SJCRH30 (cell line): ENCODE results near the gene CDC42BPA. TPM values are rescaled to one million over a fixed set of nuclear protein-coding genes. Genes with fewer than 3 reads are reported as not detected.

Experiments used
- DNase-seq, 2 experiments: peaks; one replicate each; pipeline ENCODE4 v3.0.0-alpha.2; 2015 to 2020
- H3K27ac ChIP-seq: fragments of 250-450 bp; sonication (Bioruptor Pico); 2 replicates; pipeline ENCODE4 v1.5.1; 2020; ENCODE audit warnings: mild to moderate bottlenecking, moderate library complexity
- H3K27me3 ChIP-seq: fragments of 250-450 bp; sonication (Bioruptor Pico); 2 replicates; pipeline ENCODE4 v1.5.1; 2020; ENCODE audit warnings: mild to moderate bottlenecking, moderate library complexity
- H3K36me3 ChIP-seq: fragments of 250-450 bp; sonication (Bioruptor Pico); 2 replicates; pipeline ENCODE4 v1.5.1; 2020; ENCODE audit warnings: mild to moderate bottlenecking, moderate library complexity
- H3K4me1 ChIP-seq: fragments of 250-450 bp; sonication (Bioruptor Pico); 2 replicates; pipeline ENCODE4 v1.5.1; 2020; ENCODE audit warnings: mild to moderate bottlenecking, moderate library complexity
- H3K4me3 ChIP-seq: fragments of 250-450 bp; sonication (Bioruptor Pico); 2 replicates; pipeline ENCODE4 v1.5.1; 2020; ENCODE audit warnings: mild to moderate bottlenecking, moderate library complexity
- H3K9me3 ChIP-seq: fragments of 250-450 bp; sonication (Bioruptor Pico); replicated peaks from 2 replicates; pipeline ENCODE4 v1.5.1; 2020; ENCODE audit warnings: mild to moderate bottlenecking, moderate library complexity
- total RNA-seq: library from RNA; depleted of rRNA; stranded (reverse); fragments of >200 nt; shearing (Covaris generic); gene quantifications from 2 replicates; pipeline ENCODE4 v1.2.3, GENCODE V29; 2014

The CDC42BPA gene
- total RNA-seq, 1 experiment from 2014 or later, result 57.1 TPM

GRCh38 chr1:227273557-227273956 is 44.7 kb downstream of the CDC42BPA start:
- H3K4me3 ChIP-seq, result no peak overlapping the region
- H3K36me3 ChIP-seq, result no peaks in the 10 kb centered on the region
- no peaks in the 10 kb centered on the region; the same call in 1 of the 2 replicates for H3K9me3 ChIP-seq
- peak; percentile 15 to 66 for DNase-seq
- no peaks in the 10 kb centered on the region for H3K4me1 ChIP-seq
- no peaks in the 10 kb centered on the region; the same call in 1 of the 2 replicates for H3K27me3 ChIP-seq
- no peak overlapping the region for H3K27ac ChIP-seq

GRCh38 chr1:227272428-227272827 is 45.9 kb downstream of the CDC42BPA start:
- no peak overlapping the region for H3K27ac ChIP-seq
- no peaks in the 10 kb centered on the region; the same call in 1 of the 2 replicates for H3K9me3 ChIP-seq
- no peak for DNase-seq
- H3K36me3 ChIP-seq, result no peaks in the 10 kb centered on the region
- H3K27me3 ChIP-seq, result no peaks in the 10 kb centered on the region; the same call in 1 of the 2 replicates
- no peak overlapping the region for H3K4me3 ChIP-seq
- no peaks in the 10 kb centered on the region for H3K4me1 ChIP-seq

GRCh38 chr1:227270554-227270953 is 47.7 kb downstream of the CDC42BPA start:
- no peaks in the 10 kb centered on the region for H3K36me3 ChIP-seq
- H3K4me3 ChIP-seq, result no peak overlapping the region
- H3K27me3 ChIP-seq, result no peaks in the 10 kb centered on the region; the same call in 1 of the 2 replicates
- H3K9me3 ChIP-seq, result no peaks in the 10 kb centered on the region; the same call in 1 of the 2 replicates
- no peaks in the 10 kb centered on the region for H3K4me1 ChIP-seq
- no peak overlapping the region for H3K27ac ChIP-seq
- DNase-seq, result no peak

- Histone ChIP-seq H3K9me3 (no peaks in the 10 kb centered on the region), H3K27me3 (no peaks in the 10 kb centered on the region), H3K4me3 (no peak overlapping the region), H3K27ac (no peak overlapping the region), H3K36me3 (no peaks in the 10 kb centered on the region), H3K4me1 (no peaks in the 10 kb centered on the region)
- no peak for DNase-seq
Observed at GRCh38 chr1:227268943-227269342, 49.3 kb downstream of the CDC42BPA start.

GRCh38 chr1:227265891-227266290 is 52.4 kb downstream of the CDC42BPA start:
- Histone ChIP-seq H3K9me3 (no peaks in the 10 kb centered on the region), H3K4me1 (no peaks in the 10 kb centered on the region), H3K27ac (no peak overlapping the region), H3K27me3 (no peaks in the 10 kb centered on the region), H3K4me3 (no peak overlapping the region), H3K36me3 (no peaks in the 10 kb centered on the region)
- no peak for DNase-seq

- Histone ChIP-seq H3K27ac (no peak overlapping the region), H3K27me3 (no peaks in the 10 kb centered on the region), H3K9me3 (no peaks in the 10 kb centered on the region), H3K4me3 (no peak overlapping the region), H3K36me3 (no peaks in the 10 kb centered on the region), H3K4me1 (no peaks in the 10 kb centered on the region)
- DNase-seq, result no peak
Observed at GRCh38 chr1:227263869-227264268, 54.4 kb downstream of the CDC42BPA start.

- H3K4me3 ChIP-seq, result no peak overlapping the region
- H3K9me3 ChIP-seq, result no peaks in the 10 kb centered on the region
- DNase-seq, result no peak
- H3K27ac ChIP-seq, result no peak overlapping the region
- no peaks in the 10 kb centered on the region for H3K4me1 ChIP-seq
- H3K27me3 ChIP-seq, result no peaks in the 10 kb centered on the region
- no peaks in the 10 kb centered on the region for H3K36me3 ChIP-seq
Observed at GRCh38 chr1:227261501-227261900, 56.8 kb downstream of the CDC42BPA start.

- Histone ChIP-seq H3K4me3 (no peak overlapping the region), H3K27me3 (no peaks in the 10 kb centered on the region), H3K4me1 (no peaks in the 10 kb centered on the region), H3K36me3 (no peaks in the 10 kb centered on the region), H3K27ac (no peak overlapping the region), H3K9me3 (no peaks in the 10 kb centered on the region)
- DNase-seq, result no peak
Observed at GRCh38 chr1:227260433-227260832, 57.9 kb downstream of the CDC42BPA start.

- DNase-seq, result no peak
- H3K27ac ChIP-seq, result no peak overlapping the region
- no peaks in the 10 kb centered on the region for H3K4me1 ChIP-seq
- no peak overlapping the region for H3K4me3 ChIP-seq
- H3K27me3 ChIP-seq, result no peaks in the 10 kb centered on the region
- no peaks in the 10 kb centered on the region for H3K36me3 ChIP-seq
- H3K9me3 ChIP-seq, result no peaks in the 10 kb centered on the region
Observed at GRCh38 chr1:227257964-227258363, 60.3 kb downstream of the CDC42BPA start.

GRCh38 chr1:227255086-227255732 is 63.1 kb downstream of the CDC42BPA start:
- no peaks in the 10 kb centered on the region for H3K4me1 ChIP-seq
- H3K4me3 ChIP-seq, result no peak overlapping the region
- DNase-seq, result no peak

GRCh38 chr1:227253065-227253464 is 65.2 kb downstream of the CDC42BPA start:
- Histone ChIP-seq H3K36me3 (0 out of 2 replicates have a peak, but pooled peaks cover 2% of the 10 kb centered on the region), H3K9me3 (no peaks in the 10 kb centered on the region), H3K4me1 (no peaks in the 10 kb centered on the region), H3K4me3 (no peak overlapping the region), H3K27ac (no peak overlapping the region), H3K27me3 (no peaks in the 10 kb centered on the region)
- no peak for DNase-seq

More at GRCh38 chr1:227255086-227255732, 63.1 kb downstream of the CDC42BPA start:
- Histone ChIP-seq H3K36me3 (no peaks in the 10 kb centered on the region), H3K27ac (no peak overlapping the region), H3K9me3 (no peaks in the 10 kb centered on the region), H3K27me3 (no peaks in the 10 kb centered on the region)

- Histone ChIP-seq H3K27me3 (no peaks in the 10 kb centered on the region), H3K4me1 (no peaks in the 10 kb centered on the region), H3K36me3 (peaks cover 6% of the 10 kb centered on the region; the same call in 1 of the 2 replicates), H3K27ac (no peak overlapping the region), H3K9me3 (no peaks in the 10 kb centered on the region), H3K4me3 (no peak overlapping the region)
- DNase-seq, result no peak
Observed at GRCh38 chr1:227245613-227246320, 72.5 kb downstream of the CDC42BPA start.

- Histone ChIP-seq H3K4me3 (no peak overlapping the region), H3K4me1 (no peaks in the 10 kb centered on the region)
Observed at GRCh38 chr1:227244339-227245118, 73.8 kb downstream of the CDC42BPA start.

GRCh38 chr1:227242811-227243682 is 75.2 kb downstream of the CDC42BPA start:
- no peak overlapping the region for H3K27ac ChIP-seq
- H3K4me1 ChIP-seq, result no peaks in the 10 kb centered on the region
- no peak for DNase-seq
- no peaks in the 10 kb centered on the region for H3K27me3 ChIP-seq
- H3K9me3 ChIP-seq, result no peaks in the 10 kb centered on the region
- H3K36me3 ChIP-seq, result peaks cover 4% of the 10 kb centered on the region; the same call in 1 of the 2 replicates
- no peak overlapping the region for H3K4me3 ChIP-seq

More at GRCh38 chr1:227244339-227245118, 73.8 kb downstream of the CDC42BPA start:
- H3K27ac ChIP-seq, result no peak overlapping the region
- H3K9me3 ChIP-seq, result no peaks in the 10 kb centered on the region
- peaks cover 6% of the 10 kb centered on the region; the same call in 1 of the 2 replicates for H3K36me3 ChIP-seq
- no peak for DNase-seq
- no peaks in the 10 kb centered on the region for H3K27me3 ChIP-seq
